Stomach (tissue), 9 donors: Measurements from ENCODE around the gene WDR1. TPM values are rescaled to one million over a fixed set of nuclear protein-coding genes. Genes with fewer than 3 reads are reported as not detected.

Experiments used
- DNase-seq, 2 donors: peaks; one replicate each; pipeline versions ENCODE4 v3.0.0 to v3.0.0-alpha.2; 2013 to 2019
- H3K27ac ChIP-seq, 5 donors: fragments of 200-600 bp in 4 of 5; sonication (generic) in 4 of 5; one replicate each; pipeline ENCODE4 v1.5.1; 2013 to 2019; ENCODE audit warnings: mild to moderate bottlenecking in 1 of 5, moderate library complexity in 1 of 5
- H3K27me3 ChIP-seq, 3 donors: fragments of 200-600 bp; sonication (generic); one replicate each; pipeline ENCODE4 v1.5.1; 2017 to 2019; ENCODE audit warnings: mixed run types in 1 of 3
- H3K36me3 ChIP-seq, 4 donors: fragments of 200-600 bp; sonication (generic); 1 replicate in 3 of 4; 2 replicates in 1 of 4; pipeline ENCODE4 v1.5.1; 2016 to 2019
- H3K4me1 ChIP-seq, 4 donors: fragments of 200-600 bp; sonication (generic); one replicate each; pipeline ENCODE4 v1.5.1; 2016 to 2019
- H3K4me3 ChIP-seq, 4 donors: fragments of 200-600 bp; sonication (generic) in 3 of 4; one replicate each; pipeline ENCODE4 v1.5.1; 2016 to 2019; ENCODE audit warnings: mild to moderate bottlenecking in 1 of 4
- H3K9me3 ChIP-seq, 4 donors: fragments of 200-600 bp; sonication (generic); one replicate each; pipeline ENCODE4 v1.5.1; 2016 to 2019
- CTCF ChIP-seq, 7 experiments: fragments of 450-650 bp in 4 of 7; fragments of 200-600 bp in 3 of 7; sonication (generic) in 3 of 7; IDR thresholded peaks; one replicate each; pipeline ENCODE4 v1.5.1; 2016 to 2019; ENCODE audit warnings: antibody characterized with exemption in 7 of 7, control low read depth in 2 of 7, mild to moderate bottlenecking in 1 of 7
- EP300 ChIP-seq: sonication (generic); formaldehyde crosslinking; IDR thresholded peaks from one replicate; pipeline ENCODE4 v1.6.1; 2017; ENCODE audit warnings: antibody characterized with exemption
- POLR2A ChIP-seq, 4 donors: fragments of 450-650 bp; IDR thresholded peaks; one replicate each; pipeline ENCODE4 v1.6.1; 2016; ENCODE audit warnings: antibody characterized with exemption in 4 of 4, control low read depth in 2 of 4, mild to moderate bottlenecking in 1 of 4, moderate library complexity in 1 of 4
- POLR2AphosphoS5 ChIP-seq, 3 donors: sonication (generic); formaldehyde crosslinking; IDR thresholded peaks; one replicate each; pipeline ENCODE4 v1.6.1; 2016; ENCODE audit warnings: antibody characterized with exemption in 3 of 3
- WGBS, 5 donors: extraction: QIAGEN DNeasy Blood & Tissue Kit in 3 of 5; methylation state at CpG; one replicate each; pipeline versions ENCODE4 v1.1.5 to v1.1.7; 2013 to 2018; 5-methylcytosine and 5-hydroxymethylcytosine counted together
- intact Hi-C: fragments of 100-400 bp; cut with DNase I; formaldehyde crosslinking; loops from one replicate; pipeline ENCODE4 v1.15.1; 2023; ENCODE audit warnings: low total_unique reads
- polyA plus RNA-seq, 3 donors: library from polyadenylated mRNA; stranded (reverse); fragments of 200-250 nt; gene quantifications; one replicate each; pipeline ENCODE4 v1.2.3, GENCODE V29; 2013
- total RNA-seq, 5 donors: library from RNA; depleted of rRNA; stranded (reverse); fragments of >200 nt; gene quantifications; one replicate each; pipeline versions ENCODE4 v1.1.0 to v1.2.3, GENCODE V29; 2014 to 2016
- donor health status: healthy with polysubstance abuse.
- donor health status: Bipolar disorder and iron deficiency.
- donor health status: healthy.

The WDR1 gene
- total and polyA plus RNA-seq, 8 donors: 52.4 to 167 (median 110) TPM

- intact Hi-C loops: no loop called here
- no peaks in the 10 kb centered on the region for H3K9me3 ChIP-seq
- TF ChIP-seq POLR2A (IDR thresholded peaks at IDR 0.05): no peak
- no peak for TF ChIP-seq CTCF (IDR thresholded peaks at IDR 0.05)
- no peak for TF ChIP-seq POLR2AphosphoS5 (IDR thresholded peaks at IDR 0.05)
- peaks cover 0 to 5% (median 0%) of the 10 kb centered on the region in 3 donors for H3K27me3 ChIP-seq
- no peaks in the 10 kb centered on the region for H3K36me3 ChIP-seq
- H3K4me1 ChIP-seq: no peaks in the 10 kb centered on the region
- 90 to 93% (median 91%) methylated on average over 4 of the region's 4 CpGs for WGBS, 5 donors
- DNase-seq: no peak
- H3K27ac ChIP-seq: no peak overlapping the region
- no peak overlapping the region for H3K4me3 ChIP-seq
Measured at GRCh38 chr4:10055871-10056270, 60.7 kb downstream of the WDR1 start.

- H3K9me3 ChIP-seq: no peaks in the 10 kb centered on the region
- no peaks in the 10 kb centered on the region for H3K36me3 ChIP-seq
- H3K27ac ChIP-seq: no peak overlapping the region
- TF ChIP-seq POLR2A (IDR thresholded peaks at IDR 0.05) (no peak), POLR2AphosphoS5 (IDR thresholded peaks at IDR 0.05) (no peak), CTCF (IDR thresholded peaks at IDR 0.05) (no peak), EP300 (no peak)
- no peaks in the 10 kb centered on the region for H3K4me1 ChIP-seq
- WGBS, 5 donors: 58 to 71% (median 70%) methylated on average over 4 of the region's 4 CpGs
- intact Hi-C loops: no loop called here
- no peak for DNase-seq
- no peak overlapping the region for H3K4me3 ChIP-seq
- peaks cover 0 to 11% (median 0%) of the 10 kb centered on the region in 3 donors for H3K27me3 ChIP-seq
Measured at GRCh38 chr4:10054571-10055041, 62.0 kb downstream of the WDR1 start.

GRCh38 chr4:10053635-10054453, 62.8 kb downstream of the WDR1 start:
- DNase-seq: no peak
- no peaks in the 10 kb centered on the region for H3K4me1 ChIP-seq
- TF ChIP-seq POLR2A (IDR thresholded peaks at IDR 0.05) (no peak), EP300 (no peak), POLR2AphosphoS5 (IDR thresholded peaks at IDR 0.05) (no peak), CTCF (IDR thresholded peaks at IDR 0.05) (no peak)
- intact Hi-C loops: no loop called here
- H3K27ac ChIP-seq: no peak overlapping the region
- H3K9me3 ChIP-seq: no peaks in the 10 kb centered on the region
- no peaks in the 10 kb centered on the region for H3K36me3 ChIP-seq
- WGBS, 5 donors: 77 to 90% (median 82%) methylated on average over 8 of the region's 8 CpGs
- H3K4me3 ChIP-seq: no peak overlapping the region
- H3K27me3 ChIP-seq: peaks cover 0 to 11% (median 0%) of the 10 kb centered on the region in 3 donors

- TF ChIP-seq POLR2A (IDR thresholded peaks at IDR 0.05) (no peak), POLR2AphosphoS5 (IDR thresholded peaks at IDR 0.05) (no peak), CTCF (IDR thresholded peaks at IDR 0.05) (no peak), EP300 (no peak)
- H3K4me1 ChIP-seq: no peaks in the 10 kb centered on the region
Measured at GRCh38 chr4:10051517-10052135, 65.0 kb downstream of the WDR1 start.

More at GRCh38 chr4:10051517-10052135, 65.0 kb downstream of the WDR1 start:
- no peak for DNase-seq
- Histone ChIP-seq H3K27me3 (peaks cover 0 to 11% (median 0%) of the 10 kb centered on the region in 3 donors), H3K9me3 (no peaks in the 10 kb centered on the region), H3K4me3 (no peak overlapping the region), H3K36me3 (no peaks in the 10 kb centered on the region), H3K27ac (no peak overlapping the region)
- intact Hi-C loops: no loop called here
- WGBS, 5 donors: 75 to 89% (median 82%) methylated on average over 11 of the region's 11 CpGs
